ENCODE measurements around the gene GALNT2. TPM values are rescaled to one million over a fixed set of nuclear protein-coding genes. Genes with fewer than 3 reads are reported as not detected.

Gene GALNT2
- total RNA-seq (2022) (54.3 and 62.2 TPM in 2 replicates), Bru-seq, nascent RNA (percentile 71 among the genes with signal in this experiment), BruChase-seq, experiment 1, labeled RNA remaining after a 2-hour chase (percentile 66 among the genes with signal in this experiment), BruChase-seq, experiment 2, labeled RNA remaining after a 6-hour chase (percentile 68 among the genes with signal in this experiment)
- long read RNA-seq, full-length matches to known transcripts: 32 of 49 reads
- long read RNA-seq, partial matches to known transcripts: 9 of 49 reads
- long read RNA-seq, other reads (novel, unspliced or antisense): 8 of 49 reads

DNA sequence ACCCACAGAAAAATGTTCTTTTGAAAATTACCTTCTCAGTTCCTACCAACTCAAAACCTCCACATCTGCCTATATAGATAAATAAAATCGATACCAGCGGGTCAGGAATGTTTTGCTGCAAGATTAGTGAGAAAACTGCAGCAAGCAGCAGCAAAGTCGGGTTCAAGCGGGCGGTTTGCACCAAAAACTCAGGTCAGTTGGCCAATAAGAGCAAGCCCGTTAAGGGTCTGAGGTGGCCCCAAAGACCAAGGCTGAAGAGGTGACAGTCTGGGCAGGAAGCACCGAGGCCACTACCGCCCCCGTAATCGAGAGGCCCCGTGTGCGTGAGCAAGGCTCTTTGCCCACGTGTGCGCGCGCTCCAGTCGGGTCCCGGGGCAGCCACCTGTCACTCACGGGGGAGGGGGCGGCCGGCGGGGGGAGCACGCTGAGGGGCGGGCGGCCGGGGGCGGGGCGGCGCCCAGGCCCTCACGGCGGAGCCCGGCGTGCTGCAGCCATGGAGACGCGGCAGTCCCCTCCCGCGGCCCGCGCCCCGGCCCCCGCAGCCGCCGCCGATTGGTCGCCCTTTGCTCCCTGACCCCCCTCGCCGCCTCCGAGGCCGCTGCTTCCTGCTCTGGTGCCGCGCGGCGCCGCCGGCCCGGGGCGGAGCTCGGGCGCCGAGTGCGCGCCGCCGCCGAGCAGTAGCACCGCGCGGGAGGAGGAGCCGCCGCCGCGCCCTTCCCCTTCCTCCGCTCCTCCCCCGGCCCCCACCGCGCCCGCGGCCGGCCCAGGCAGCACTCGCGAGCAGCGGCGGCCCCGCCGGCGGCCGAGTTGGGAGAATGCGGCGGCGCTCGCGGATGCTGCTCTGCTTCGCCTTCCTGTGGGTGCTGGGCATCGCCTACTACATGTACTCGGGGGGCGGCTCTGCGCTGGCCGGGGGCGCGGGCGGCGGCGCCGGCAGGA is at the start of gene GALNT2:
Gene GALNT2 (plus strand): TSS at position 773 of the 939 bp plus-strand sequence. CDS start 43 bp downstream, at position 816.
- ChIA-PET POLR2A (no interaction called here), CTCF (interaction anchor here (0.6 kb wide), 1 partner anchor 142 kb away, joined by 5 read pairs; no protein-coding TSS in a partner anchor)
- H3K4me1 Mint-ChIP-seq (ENCODE audit: low read depth, unreplicated experiment): peaks cover 17% of the 10 kb centered on the region
- peaks cover 21% of the 10 kb centered on the region for H3K9me3 Mint-ChIP-seq (ENCODE audit: unreplicated experiment)
- DNase-seq: peak; percentile 93 to 96
- H3K4me3 Mint-ChIP-seq (ENCODE audit: unreplicated experiment): peak within 1 kb of the TSS; percentile 93
- intact Hi-C loops (cut with micrococcal nuclease; ENCODE audit: unreplicated experiment): loop anchor here (2.0 to 5.0 kb wide), 4 partner anchors 76 to 202 kb away; no protein-coding TSS in a partner anchor
- TF ChIP-seq, protein P1, sequence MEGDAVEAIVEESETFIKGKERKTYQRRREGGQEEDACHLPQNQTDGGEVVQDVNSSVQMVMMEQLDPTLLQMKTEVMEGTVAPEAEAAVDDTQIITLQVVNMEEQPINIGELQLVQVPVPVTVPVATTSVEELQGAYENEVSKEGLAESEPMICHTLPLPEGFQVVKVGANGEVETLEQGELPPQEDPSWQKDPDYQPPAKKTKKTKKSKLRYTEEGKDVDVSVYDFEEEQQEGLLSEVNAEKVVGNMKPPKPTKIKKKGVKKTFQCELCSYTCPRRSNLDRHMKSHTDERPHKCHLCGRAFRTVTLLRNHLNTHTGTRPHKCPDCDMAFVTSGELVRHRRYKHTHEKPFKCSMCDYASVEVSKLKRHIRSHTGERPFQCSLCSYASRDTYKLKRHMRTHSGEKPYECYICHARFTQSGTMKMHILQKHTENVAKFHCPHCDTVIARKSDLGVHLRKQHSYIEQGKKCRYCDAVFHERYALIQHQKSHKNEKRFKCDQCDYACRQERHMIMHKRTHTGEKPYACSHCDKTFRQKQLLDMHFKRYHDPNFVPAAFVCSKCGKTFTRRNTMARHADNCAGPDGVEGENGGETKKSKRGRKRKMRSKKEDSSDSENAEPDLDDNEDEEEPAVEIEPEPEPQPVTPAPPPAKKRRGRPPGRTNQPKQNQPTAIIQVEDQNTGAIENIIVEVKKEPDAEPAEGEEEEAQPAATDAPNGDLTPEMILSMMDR (IDR thresholded peaks at IDR 0.05; ENCODE audit: insufficient read depth in 1 of 2, low read depth in 1 of 2, low read length in 1 of 2, severe bottlenecking in 1 of 2, unreplicated experiment in 1 of 2): no peak
- no peaks in the 10 kb centered on the region for H3K36me3 ChIP-seq (ENCODE audit: control insufficient read depth, insufficient read depth, low read length)
- H3K36me3 Mint-ChIP-seq (ENCODE audit: insufficient read depth, unreplicated experiment): no peaks in the 10 kb centered on the region
- no TSS peak for BruUV-seq (replicated peaks)
- no peaks in the 10 kb centered on the region for H3K27me3 ChIP-seq (replicated peaks; ENCODE audit: control insufficient read depth, insufficient read depth, low read length)
- H3K4me3 ChIP-seq (ENCODE audit: low read depth, low read length): peak within 1 kb of the TSS; percentile 93
- H3K27me3 Mint-ChIP-seq (ENCODE audit: insufficient read depth, unreplicated experiment): peaks cover 3% of the 10 kb centered on the region
- H3K4me1 ChIP-seq: peaks cover 6% of the 10 kb centered on the region; the same call in 1 of the 2 replicates
- H3K27ac Mint-ChIP-seq (ENCODE audit: unreplicated experiment): peak within 1 kb of the TSS; percentile 70
- peaks cover 3% of the 10 kb centered on the region; the same call in 1 of the 2 replicates for H3K9me3 ChIP-seq

DNA sequence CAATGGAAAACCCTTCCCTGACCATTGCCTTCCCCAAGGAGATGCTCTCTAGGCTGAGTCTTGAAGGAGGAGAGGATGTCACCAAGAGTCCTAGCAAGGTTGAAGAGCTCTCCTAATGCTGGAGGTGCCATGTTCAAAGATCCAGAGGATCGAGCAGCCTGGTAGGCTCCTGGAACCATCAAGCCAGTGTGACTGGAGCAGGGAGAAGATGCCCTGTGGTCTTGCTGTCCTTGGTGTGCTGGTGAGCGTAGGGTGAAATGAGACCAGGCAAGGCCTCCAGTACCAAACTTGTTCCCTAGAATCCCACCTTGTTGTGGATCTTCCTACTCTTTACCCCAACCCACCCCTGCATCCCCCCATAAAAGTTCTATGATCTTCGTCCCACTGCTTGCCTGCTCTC is 46.6 kb upstream of the GALNT2 start:
- no peaks in the 10 kb centered on the region for H3K36me3 Mint-ChIP-seq (ENCODE audit: insufficient read depth, unreplicated experiment)
- ChIA-PET POLR2A (no interaction called here), CTCF (no interaction called here)
- no TSS peak for BruUV-seq (replicated peaks)
- H3K4me3 Mint-ChIP-seq (ENCODE audit: unreplicated experiment): no peak overlapping the region
- H3K27ac Mint-ChIP-seq (ENCODE audit: unreplicated experiment): no peak overlapping the region
- Histone ChIP-seq H3K27me3 (replicated peaks; ENCODE audit: control insufficient read depth, insufficient read depth, low read length) (no peaks in the 10 kb centered on the region), H3K4me1 (no peaks in the 10 kb centered on the region), H3K9me3 (no peaks in the 10 kb centered on the region), H3K4me3 (ENCODE audit: low read depth, low read length) (no peak overlapping the region), H3K36me3 (ENCODE audit: control insufficient read depth, insufficient read depth, low read length) (no peaks in the 10 kb centered on the region)
- no peak for DNase-seq
- H3K4me1 Mint-ChIP-seq (ENCODE audit: low read depth, unreplicated experiment): no peaks in the 10 kb centered on the region
- intact Hi-C loops (cut with micrococcal nuclease; ENCODE audit: unreplicated experiment): no loop called here
- H3K27me3 Mint-ChIP-seq (ENCODE audit: insufficient read depth, unreplicated experiment): peaks cover 5% of the 10 kb centered on the region
- TF ChIP-seq, protein P1 (IDR thresholded peaks at IDR 0.05; ENCODE audit: insufficient read depth in 1 of 2, low read depth in 1 of 2, low read length in 1 of 2, severe bottlenecking in 1 of 2, unreplicated experiment in 1 of 2): no peak
- peaks cover 12% of the 10 kb centered on the region for H3K9me3 Mint-ChIP-seq (ENCODE audit: unreplicated experiment)

DNA sequence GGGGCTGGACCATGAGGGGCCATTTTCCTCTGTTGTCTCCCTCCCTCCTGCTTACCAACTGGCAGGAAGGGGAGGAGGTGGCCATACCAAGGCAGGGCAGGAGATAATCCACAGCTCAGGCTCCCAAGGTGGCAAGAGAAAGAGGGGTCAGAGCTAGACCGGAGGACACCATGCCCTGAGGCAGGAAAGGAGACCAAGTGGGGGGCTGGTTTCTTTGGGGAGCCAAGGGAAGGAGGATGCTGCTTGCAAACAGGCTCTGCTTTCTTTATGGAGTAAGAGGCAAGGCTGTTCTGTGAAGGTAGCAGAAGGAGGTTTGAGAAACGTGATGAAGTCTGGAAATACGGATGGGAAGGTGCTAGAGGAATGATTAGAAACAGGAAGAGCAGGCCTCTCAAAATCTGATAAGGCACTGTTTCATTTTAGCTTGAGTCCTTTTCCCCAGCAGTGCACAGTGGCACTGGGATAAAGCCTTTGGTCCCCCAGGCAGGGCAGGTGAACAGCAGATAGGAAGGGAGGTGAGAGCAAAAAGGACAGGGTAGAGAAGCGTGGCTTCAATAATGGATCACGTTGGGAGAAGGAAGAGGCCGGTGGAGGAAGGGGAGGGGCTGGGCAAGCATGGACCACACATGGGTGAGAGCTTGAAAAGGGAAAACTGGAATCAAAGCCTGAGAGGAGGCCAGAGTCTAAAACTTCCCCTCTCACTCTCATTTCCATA is 44.2 kb upstream of the GALNT2 start:
- ChIA-PET POLR2A (no interaction called here), CTCF (no interaction called here)
- Histone ChIP-seq H3K4me1 (no peaks in the 10 kb centered on the region), H3K9me3 (no peaks in the 10 kb centered on the region), H3K36me3 (ENCODE audit: control insufficient read depth, insufficient read depth, low read length) (no peaks in the 10 kb centered on the region), H3K4me3 (ENCODE audit: low read depth, low read length) (no peak overlapping the region), H3K27me3 (replicated peaks; ENCODE audit: control insufficient read depth, insufficient read depth, low read length) (no peaks in the 10 kb centered on the region)
- TF ChIP-seq, protein P1 (IDR thresholded peaks at IDR 0.05; ENCODE audit: insufficient read depth in 1 of 2, low read depth in 1 of 2, low read length in 1 of 2, severe bottlenecking in 1 of 2, unreplicated experiment in 1 of 2): no peak
- no peaks in the 10 kb centered on the region for H3K4me1 Mint-ChIP-seq (ENCODE audit: low read depth, unreplicated experiment)
- H3K27ac Mint-ChIP-seq (ENCODE audit: unreplicated experiment): no peak overlapping the region
- peaks cover 5% of the 10 kb centered on the region for H3K27me3 Mint-ChIP-seq (ENCODE audit: insufficient read depth, unreplicated experiment)
- H3K4me3 Mint-ChIP-seq (ENCODE audit: unreplicated experiment): no peak overlapping the region
- intact Hi-C loops (cut with micrococcal nuclease; ENCODE audit: unreplicated experiment): no loop called here
- no peak for DNase-seq
- no peaks in the 10 kb centered on the region for H3K36me3 Mint-ChIP-seq (ENCODE audit: insufficient read depth, unreplicated experiment)
- H3K9me3 Mint-ChIP-seq (ENCODE audit: unreplicated experiment): peaks cover 19% of the 10 kb centered on the region
- no TSS peak for BruUV-seq (replicated peaks)
